Activated CD4-positive, alpha-beta T cell treated with anti-CD3 and anti-CD28 coated beads, Interleukin-2, Interleukin-4, amounts not matched to agents 100 ng/mL and 50 ng/mL, durations not matched to agents 16 hours and 8 hours (primary cell): ENCODE data around the gene GRAMD4.
A peak's percentile ranks its signal among the peaks of the same experiment; 100 is the strongest.

Experiments
- DNase-seq: peaks from one replicate; pipeline ENCODE4 v3.0.0-alpha.2; 2020; ENCODE audit warnings: low spot score

The GRAMD4 gene

DNA sequence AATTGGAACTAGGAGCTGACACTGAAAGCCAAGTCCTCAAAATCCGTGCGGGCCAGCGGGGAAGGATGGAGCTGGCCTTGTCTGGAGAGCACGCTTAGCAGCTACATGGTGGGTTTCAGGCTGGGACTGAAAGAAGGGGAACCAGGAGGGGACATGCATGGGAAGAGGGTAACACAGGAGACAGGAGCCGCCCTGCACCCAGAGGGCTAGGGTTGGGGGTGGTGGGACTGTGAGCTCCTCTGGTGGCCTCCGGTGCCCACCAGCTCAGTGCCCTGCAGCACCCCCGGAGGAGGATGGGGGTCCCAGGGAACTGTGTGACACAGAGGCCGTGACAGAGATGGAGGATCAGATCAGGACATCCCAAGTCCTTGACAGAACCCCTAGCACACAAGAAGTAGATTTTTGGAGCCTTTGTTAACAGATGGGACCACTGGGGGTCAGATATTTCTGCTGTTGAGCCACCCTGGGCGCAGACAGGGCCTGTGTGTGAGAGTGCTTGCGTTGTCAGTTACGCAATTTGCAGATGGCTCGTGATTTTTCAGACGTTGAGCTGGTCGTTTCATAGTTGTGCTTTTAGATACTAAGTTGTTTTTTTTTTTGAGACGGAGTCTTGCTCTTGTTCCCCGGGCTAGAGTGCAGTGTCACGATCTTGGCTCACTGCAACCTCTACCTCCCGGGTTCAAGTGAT is 21.3 kb upstream of the GRAMD4 start:
- DNase-seq: no peak

DNA sequence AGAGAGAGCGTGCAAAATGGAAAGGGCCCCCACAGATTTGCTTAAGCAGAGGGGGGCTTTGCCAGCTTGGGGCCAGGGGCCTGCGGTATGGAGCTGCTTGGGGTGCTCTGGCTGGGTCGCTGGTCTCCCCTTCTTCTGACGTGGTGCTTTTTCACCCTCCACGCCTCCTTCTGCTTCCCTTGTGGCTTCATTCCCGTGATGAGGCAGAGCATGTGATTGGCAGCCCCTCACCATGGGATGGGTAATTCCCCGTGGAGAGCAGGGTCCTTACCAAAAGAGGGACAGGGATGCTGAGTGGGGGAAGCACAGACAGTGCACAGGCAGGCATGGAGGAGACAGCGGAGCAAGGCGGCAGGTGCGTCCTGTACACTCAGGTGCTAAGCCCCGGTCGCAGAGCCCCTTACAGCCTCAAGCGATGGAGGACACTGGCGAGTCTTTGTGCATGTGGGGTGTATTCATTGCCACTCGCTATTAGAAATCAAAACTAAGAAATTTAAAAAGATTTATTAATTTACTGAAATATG is 19.9 kb upstream of the GRAMD4 start:
- DNase-seq: no peak

DNA sequence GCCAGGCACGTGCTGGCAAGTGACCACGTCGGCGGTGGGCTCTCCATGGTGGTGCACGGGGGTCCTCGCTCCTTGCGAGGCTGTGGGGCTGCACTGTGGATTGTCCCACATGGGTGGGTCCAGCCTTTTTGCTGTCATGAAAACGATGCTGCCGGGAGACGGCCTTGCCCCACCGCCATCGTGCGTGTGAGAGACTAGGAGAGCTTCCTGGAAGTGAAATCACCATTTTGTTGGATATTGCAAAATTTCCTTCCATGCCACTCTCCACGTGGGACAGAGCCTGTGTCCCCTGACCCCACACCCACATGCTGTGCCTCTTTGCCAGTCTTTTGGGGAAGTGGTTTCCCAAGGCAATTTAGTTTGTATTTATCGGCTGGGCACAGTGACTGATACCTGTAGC is 18.2 kb upstream of the GRAMD4 start:
- no peak for DNase-seq

DNA sequence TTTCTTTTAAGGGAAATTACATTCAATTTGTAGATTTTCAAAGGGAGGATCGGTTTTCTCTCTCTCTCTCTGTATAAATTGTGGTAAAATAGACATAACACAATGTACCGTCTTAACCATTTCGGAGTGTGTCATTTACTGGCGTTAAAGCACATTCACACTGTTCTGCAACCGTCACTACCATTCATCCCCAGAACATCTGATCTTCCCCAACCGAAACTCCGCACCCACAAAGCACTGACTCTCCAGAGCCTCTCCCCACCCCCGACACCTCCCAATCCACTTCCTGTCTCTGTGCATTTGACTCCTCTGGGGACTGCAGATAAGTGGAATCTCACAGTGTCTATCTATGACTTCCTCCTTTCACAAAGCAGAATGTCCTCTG is 15.9 kb upstream of the GRAMD4 start:
- DNase-seq: peak; percentile 88

DNA sequence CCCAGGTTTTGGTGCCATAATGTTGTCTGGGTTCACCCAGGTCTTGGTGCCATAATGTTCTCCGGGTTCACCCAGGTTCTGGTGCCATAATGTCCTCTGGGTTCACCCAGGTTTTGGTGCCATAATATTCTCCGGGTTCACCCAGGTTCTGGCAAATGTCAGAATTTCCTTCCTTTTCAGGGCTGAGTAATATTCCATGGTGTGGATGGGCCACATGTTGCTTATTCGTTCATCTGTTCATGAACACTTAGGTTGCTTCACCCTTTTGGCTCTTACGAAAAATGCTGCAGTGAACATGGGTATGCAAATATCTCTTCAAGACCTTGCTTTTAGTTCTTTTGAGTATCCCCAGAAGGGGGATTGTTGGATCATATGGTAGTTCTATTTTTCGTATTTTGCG is 15.1 kb upstream of the GRAMD4 start:
- DNase-seq: no peak

DNA sequence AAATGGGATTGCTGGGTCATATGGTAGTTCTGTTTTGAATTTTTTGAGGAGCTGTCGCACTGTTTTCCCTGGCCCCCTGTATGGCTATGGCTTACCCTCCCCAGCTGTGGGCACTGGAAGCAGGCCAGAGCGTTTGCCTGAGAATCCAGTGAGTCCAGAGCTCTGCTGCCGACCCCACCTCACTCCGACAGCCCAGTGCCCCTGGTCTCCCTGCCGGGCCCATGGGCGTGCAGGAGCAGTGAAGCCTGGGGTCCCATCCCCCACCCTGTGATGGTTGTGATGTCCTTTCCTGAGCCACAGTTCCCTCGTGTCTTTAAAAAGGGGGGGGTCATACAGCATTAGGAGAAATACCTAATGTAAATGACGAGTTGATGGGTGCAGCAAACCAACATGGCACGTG is 13.3 kb upstream of the GRAMD4 start:
- no peak for DNase-seq

DNA sequence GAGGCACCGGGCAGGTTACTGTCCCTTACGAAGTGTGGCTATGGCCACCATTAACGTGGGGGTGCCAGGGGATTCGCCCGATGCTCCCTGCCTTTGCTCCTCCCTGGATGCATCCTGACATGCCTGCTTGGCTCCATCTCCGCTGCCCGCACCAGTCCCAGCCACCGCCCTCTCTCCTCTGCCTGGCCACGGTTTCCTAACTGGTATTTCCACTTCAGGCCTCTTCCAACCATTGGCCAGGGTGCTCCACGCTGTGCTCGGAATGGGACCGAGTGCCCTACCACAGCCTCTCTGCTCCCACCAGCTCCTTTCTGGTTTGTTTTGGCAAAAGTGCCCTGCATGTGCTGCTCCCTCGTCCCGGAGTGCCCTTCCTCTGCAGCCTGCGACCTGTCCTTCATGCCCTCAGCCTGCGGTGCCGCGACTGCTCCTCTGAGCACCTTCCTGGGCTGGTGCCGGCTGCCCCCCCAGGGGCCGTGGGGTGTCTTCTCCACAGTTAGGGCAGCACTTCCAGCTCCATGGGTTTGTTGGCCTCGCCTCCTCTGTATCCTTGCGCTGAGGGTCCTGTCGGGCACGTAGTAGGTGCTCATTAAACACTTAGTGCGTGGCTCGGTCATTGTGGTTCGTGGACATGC is 12.6 kb upstream of the GRAMD4 start:
- DNase-seq: no peak

DNA sequence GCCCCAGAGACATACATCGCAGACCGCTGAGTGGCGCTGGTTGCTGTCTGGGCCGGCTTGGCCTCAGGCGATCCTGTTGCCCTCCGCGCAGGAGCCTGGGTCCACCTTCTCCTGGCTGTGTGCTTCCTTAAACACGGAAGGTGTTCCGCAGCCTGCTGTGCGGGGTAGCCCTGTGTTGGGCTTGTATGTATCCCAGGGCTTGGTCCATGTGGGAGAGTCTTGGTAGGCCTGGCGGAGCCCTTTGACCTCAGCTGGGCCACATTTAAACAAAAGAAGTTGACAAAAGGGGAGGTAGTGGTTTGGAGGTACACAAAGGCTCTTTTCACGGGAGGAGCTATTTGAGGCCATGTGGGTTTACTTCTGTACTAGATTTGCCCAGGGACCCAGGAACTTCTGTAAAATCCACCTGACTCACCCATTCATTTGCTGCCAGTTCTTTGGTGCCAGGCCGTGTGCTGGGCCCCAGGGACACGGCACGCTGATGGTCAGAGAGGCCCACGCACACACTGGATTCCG is 11.0 kb upstream of the GRAMD4 start:
- DNase-seq: no peak

DNA sequence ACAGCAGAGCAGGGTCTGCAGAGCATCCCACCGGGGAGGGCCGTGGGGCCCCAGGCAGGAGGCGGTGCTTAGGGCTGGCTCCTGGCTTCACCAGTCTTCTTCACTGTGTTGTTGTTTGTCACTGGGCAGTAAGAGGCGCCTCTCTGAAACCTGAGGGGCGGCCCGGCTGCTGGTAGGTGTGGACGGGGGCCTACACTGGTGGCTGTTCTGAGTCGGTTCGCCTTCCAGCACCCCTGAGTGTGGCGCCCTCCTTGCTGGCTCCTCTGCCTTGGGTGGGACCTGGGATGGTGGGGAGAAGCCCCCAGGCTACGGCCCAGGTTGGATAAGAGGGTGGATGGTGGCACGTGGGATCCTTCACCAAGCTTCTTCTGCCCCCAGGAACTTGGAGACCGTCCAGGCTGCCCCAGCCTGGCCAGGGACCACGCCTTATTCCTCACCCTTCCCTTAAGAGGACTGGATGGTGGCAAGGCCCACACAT is 10.4 kb upstream of the GRAMD4 start:
- DNase-seq: no peak

DNA sequence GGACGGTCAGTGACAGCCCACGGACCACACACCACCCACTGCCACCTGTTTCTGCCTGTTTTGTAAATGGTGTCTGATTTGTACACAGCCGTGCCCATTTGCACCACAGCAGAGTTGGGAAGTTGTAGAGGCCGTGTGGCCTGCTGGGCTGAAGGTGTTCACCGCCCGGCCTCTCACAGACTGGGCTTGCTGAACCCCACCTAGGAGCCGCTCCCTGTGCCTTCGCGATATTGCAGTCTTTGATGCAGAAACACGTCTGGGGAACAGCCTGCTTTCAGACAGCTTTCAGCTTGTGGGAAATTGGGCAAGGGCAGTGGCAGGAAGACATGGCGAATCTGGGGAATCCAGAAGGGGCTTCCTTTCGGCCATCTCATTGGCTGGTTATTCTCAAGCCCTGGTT is 9.8 kb upstream of the GRAMD4 start:
- DNase-seq: no peak

DNA sequence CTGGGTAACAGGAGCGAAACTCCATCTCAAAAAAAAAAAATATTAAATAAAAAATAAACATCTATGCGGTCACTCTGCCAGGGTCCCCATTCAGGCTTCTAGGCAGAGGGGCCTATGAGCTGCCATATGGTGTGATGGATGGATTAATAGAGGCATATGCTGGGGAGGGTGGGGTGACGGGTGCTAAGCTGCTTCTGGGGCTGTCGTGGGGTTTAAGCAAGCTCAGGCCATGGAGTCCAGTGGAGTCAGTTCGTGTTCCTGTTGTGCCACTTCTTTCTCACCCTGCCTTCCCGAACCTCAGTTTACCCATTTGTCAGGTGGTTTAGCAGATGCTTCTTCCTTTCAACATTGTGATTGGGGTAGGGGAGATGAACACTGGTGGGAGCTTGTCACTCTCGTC is 9.0 kb upstream of the GRAMD4 start:
- DNase-seq: no peak

DNA sequence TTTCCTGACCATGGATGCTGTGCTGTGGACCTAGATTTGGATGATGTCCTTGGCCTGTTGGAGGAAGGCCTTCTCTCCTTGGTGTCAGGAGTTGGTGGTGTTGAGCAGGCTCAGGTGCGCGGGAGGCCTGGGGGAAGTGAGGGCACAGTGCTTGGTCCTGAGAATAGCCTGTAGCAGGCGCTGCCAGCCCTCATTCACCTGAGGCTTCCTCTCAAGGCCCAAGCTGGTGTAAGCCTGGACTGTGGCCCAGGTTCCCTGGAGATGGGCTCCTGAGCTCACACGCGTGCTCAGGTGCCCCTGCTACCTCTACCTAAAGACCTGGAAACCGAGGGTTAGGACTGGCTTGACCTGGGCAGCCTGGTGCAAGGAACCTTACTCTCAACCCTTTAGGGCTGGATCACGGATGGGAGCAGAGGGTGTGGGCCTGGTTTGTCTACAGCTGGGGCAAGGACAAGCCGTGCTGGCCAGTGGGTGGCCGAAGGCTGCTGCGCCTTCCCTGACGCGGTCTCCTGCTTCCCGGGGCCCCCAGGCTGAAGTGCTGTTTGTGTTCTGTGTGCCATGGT is 7.8 kb upstream of the GRAMD4 start:
- no peak for DNase-seq

DNA sequence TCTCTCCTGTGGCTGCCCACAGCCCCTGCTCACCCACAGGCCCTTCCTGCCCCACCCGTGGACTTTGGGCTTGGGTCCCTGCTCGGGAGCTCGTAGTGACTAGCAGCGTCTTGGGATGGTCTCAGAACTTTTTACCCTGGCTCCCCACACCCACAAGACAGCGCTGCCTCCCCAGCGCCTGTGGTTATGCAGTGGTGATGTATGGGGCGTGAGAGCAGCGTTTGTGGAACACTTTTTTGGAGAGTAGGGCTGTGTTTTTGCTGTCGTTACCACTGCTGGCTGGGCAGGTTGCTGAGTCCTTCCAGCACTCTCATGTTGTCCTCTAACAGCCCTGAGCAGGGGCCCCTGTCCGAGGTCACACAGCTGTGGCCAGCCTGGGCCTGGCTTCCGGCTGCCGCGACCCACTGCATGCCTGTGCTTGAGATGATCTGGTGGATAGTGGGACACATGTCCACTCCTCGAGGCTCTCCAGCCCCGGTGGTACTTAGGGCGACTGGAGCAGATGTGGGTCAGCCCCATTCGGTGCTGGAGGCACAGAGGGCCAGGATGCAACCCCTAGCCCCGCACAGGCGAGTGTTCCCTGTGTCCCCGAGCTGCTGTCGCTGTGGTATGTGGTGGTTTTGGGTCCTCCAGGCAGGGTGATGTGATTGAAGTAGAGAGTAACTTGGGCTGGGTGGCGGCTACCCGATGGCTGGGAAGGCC is 7.1 kb upstream of the GRAMD4 start:
- peak; percentile 42 for DNase-seq

DNA sequence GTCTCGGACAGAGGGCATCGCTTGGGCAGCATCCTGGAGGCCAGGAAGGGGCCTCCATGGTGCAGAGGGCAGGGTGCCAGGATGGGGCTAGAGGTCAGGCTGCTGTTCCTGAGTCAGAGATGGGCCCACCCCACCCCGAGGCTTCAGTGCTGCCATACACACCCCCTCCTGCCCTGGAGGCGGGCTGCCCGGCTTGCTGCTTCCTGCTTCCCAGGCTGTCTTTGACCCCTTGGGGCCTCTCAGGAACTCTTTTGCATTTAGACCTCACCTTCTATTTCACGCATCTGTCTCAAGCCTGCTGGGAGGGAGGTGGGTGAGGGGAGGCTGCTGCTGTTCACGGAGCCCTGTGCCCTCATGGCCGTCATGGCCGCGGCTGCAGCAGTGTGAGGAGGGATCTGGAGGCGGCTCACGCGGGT is 6.6 kb upstream of the GRAMD4 start:
- DNase-seq: peak; percentile 24

DNA sequence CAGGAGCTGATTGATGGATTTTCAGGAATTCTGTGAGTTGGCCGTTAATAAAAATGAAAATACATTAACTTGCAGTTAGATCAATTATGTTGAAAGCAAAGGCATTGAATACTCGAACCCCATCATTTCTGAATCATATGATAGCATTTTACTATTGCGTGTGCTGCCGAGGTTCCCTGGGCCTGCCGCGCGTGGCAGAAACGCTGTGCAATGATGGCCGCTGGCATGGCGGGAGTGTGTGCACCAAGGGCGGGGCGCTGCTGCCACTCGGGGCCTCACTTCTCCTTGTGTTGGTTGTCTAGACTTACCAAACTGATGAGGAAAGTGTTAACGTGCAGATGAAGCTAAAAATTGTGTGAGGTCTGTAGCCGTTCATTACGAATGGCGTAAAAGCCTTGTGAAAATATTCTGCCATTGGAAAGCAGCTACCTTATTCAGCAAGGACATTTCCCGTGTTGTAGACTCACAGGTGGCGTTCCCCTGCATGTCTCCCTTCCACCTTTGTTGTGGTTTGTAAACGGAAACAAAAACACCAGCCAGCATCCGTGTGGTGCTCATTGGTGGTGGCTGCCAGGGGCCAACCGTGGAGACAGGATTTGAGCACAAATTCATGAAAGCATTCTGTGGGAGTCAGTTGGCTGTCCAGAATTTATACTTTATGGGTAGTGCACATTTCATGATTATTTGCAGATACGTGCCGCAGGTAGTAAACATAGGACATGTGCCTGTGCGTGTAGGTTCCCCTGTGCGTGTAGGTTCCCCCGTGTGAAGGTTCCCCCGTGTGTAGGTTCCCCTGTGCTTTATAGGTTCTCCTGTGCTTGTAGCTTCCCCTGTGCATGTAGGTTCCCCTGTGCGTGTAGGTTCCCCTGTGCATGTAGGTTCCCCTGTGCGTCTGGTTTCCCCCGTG is 5.9 kb upstream of the GRAMD4 start:
- peak; percentile 80 for DNase-seq

DNA sequence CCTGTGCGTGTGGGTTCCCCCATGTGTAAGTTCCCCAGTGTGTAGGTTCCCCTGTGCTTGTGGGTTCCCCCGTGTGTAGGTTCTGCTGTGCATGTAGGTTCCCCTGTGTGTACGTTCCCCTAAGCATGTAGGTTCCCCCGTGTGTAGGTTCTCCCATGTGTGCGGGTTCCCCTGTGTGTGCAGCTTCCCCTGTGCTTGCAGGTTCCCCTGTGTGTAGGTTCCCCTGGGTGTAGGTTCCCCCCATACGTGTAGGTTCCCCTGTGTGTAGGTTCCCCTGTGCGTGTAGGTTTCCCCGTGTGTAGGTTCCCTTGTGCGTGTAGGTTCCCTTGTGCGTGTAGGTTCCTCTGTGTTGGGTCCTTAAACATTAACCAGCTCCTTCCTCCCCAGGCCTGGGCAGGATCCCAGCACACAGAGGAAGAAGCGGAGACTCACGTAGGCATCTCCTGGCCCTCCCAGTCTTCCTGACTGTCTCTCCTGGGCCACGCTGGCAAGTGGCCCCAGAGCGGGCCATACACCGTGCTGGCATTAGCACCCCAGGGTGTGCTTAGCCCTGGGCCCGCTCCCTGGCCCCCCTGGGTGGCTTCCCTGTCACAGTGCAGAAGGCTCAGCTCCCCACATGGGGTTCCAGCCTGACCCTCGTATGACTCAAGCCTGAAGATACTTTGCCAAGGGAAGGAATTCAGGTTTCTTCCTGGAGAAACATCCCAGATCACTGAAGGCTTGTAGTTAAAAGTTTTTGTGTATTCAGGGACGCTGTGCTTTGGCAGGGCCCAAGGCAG is 2.8 kb upstream of the GRAMD4 start:
- DNase-seq: no peak

DNA sequence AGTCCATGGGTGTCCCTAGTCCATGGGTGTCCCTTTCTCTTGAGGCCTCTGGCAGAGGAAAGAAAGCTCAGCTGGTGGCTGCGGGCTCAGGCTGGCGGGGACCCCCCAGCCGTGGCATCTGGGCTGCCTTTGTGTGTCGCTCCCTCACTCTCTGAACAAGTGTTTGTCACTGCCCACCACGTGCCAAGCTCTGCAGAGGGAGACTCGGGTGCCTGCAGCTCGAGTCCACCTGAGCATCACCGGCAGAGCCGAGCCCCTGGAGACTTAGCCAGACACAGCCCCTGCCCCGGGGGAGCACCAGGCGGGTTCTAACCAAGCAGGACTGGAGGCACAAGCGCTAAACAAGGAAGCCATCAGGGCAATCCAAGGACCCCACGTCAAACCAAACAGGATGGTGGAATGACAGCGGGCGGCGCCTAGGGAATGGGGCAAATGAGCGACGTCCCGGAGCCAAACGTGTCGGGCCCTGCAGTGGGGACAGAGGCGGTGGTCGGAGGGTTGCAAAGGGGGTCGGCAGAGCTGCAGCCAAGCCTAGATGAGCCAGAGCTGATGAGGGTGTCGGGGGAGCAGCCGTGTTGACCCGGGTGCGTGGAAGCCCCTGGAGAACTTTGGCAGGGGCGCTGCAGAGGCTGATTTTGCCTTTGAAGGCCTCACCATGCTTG is 2.1 kb upstream of the GRAMD4 start:
- DNase-seq: no peak

DNA sequence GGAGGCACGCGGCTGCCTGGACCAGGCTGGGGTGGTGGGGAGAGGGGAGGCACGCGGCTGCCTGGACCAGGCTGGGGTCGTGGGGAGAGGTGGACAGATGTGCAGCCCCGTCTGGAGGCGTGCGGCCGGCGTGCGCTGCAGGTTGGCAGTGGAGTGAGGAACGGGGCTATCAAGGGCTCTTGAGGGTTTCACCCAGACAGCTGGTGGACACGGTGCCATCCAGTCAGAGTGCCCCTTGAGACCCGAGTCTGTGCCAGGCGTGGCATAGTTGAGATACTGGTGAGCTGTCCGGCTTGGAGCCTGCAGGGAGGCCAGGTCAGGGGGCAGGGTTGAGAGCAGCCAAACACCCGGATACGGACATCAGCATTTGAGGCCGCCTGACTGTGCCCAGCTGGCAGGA is 1.5 kb upstream of the GRAMD4 start:
- no peak for DNase-seq

DNA sequence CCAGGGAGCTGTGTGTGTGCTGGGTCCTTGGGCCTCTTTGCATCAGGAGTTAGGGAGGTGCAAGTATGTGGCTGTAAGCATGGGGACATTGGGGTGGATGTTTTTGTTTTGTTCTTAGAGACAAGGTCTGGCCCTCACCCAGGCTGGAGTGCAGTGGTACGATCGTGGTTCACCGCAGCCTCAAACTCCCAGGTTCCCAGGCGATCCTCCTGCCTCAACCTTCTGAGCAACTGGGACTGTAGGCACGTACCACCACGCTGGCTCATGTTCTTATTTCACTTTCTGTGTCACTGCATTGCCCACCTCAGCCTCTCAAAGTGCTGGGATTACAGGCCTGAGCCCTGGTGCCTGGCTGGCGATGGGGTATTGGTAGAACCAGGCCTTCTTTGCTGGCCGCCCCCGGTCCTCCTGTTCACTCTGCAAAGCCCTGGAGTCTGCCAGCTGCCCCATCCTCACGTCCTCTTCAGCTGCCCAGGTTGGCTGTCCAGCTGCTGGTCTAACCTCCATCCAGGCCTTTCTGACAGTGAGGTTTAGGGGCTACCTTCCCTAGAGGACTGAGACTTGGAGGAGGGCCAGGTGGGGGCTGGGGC is 851 bp upstream of the GRAMD4 start:
- DNase-seq: no peak
